OCI-LY1 (cell line): ENCODE results near the gene CALY.

Experiments
- H2AFZ ChIP-seq: fragments of 200-600 bp; sonication (generic), shearing (Covaris generic); 2 replicates; pipeline ENCODE4 v1.6.0; 2014; ENCODE audit warnings: antibody characterized with exemption, mild to moderate bottlenecking, low read length
- H3F3A ChIP-seq: fragments of 200-600 bp; sonication (generic), shearing (Covaris generic); 2 replicates; pipeline ENCODE4 v1.6.0; 2014; ENCODE audit warnings: mild to moderate bottlenecking, antibody characterized with exemption, low read length, moderate library complexity; ENCODE audit not compliant: insufficient read depth
- H3K27ac ChIP-seq: fragments of 200-600 bp; sonication (generic); 2 replicates; pipeline ENCODE4 v1.5.1; 2014; ENCODE audit warnings: low read length, mixed run types, mild to moderate bottlenecking, low read depth; ENCODE audit not compliant: poor library complexity, severe bottlenecking
- H3K27me3 ChIP-seq: fragments of 200-600 bp; sonication (generic); 2 replicates; pipeline ENCODE4 v1.6.0; 2014; ENCODE audit warnings: antibody characterized with exemption, mild to moderate bottlenecking, low read length, moderate library complexity; ENCODE audit not compliant: insufficient read depth
- H3K36me3 ChIP-seq: fragments of 200-600 bp; sonication (generic); 2 replicates; pipeline ENCODE4 v1.6.1; 2014; ENCODE audit warnings: mild to moderate bottlenecking, antibody characterized with exemption, low read length, moderate library complexity, mixed read lengths; ENCODE audit not compliant: insufficient read depth
- H3K4me1 ChIP-seq: fragments of 200-600 bp; sonication (generic); 2 replicates; pipeline ENCODE4 v1.5.1; 2014; ENCODE audit warnings: mild to moderate bottlenecking, low read length, moderate library complexity; ENCODE audit not compliant: insufficient read depth, severe bottlenecking
- H3K4me2 ChIP-seq: fragments of 200-600 bp; sonication (generic), shearing (Covaris generic); 2 replicates; pipeline ENCODE4 v1.6.1; 2014; ENCODE audit warnings: low read length
- H3K4me3 ChIP-seq: fragments of 200-600 bp; sonication (generic); 2 replicates; pipeline ENCODE4 v1.5.1; 2014; ENCODE audit warnings: low read length, low read depth, mild to moderate bottlenecking, mixed read lengths; ENCODE audit not compliant: poor library complexity, severe bottlenecking
- H3K79me2 ChIP-seq: fragments of 200-600 bp; shearing (Covaris generic); 2 replicates; pipeline ENCODE4 v1.6.1; 2016; ENCODE audit warnings: mixed run types, low read length, mixed read lengths; ENCODE audit not compliant: insufficient read depth
- H3K9ac ChIP-seq: fragments of 200-600 bp; sonication (generic), shearing (Covaris generic); 2 replicates; pipeline ENCODE4 v1.6.1; 2014; ENCODE audit warnings: mild to moderate bottlenecking, low read length, mixed read lengths
- H3K9me2 ChIP-seq: fragments of 200-600 bp; sonication (generic), shearing (Covaris generic); 2 replicates; pipeline ENCODE4 v1.6.1; 2014; ENCODE audit warnings: low read depth, mild to moderate bottlenecking, low read length, mixed read lengths
- H3K9me3 ChIP-seq: fragments of 200-600 bp; shearing (Covaris generic); 2 replicates; pipeline ENCODE4 v1.6.1; 2014; ENCODE audit warnings: low read length, mixed read lengths
- H4K20me1 ChIP-seq: fragments of 200-600 bp; sonication (generic), shearing (Covaris generic); 2 replicates; pipeline ENCODE4 v1.6.0; 2016; ENCODE audit warnings: mild to moderate bottlenecking, low read length; ENCODE audit not compliant: insufficient read depth
- CTCF ChIP-seq: fragments of 200-600 bp; sonication (generic), shearing (Covaris generic); IDR thresholded peaks from 2 replicates; pipeline ENCODE4 v1.5.1; 2017; ENCODE audit warnings: mild to moderate bottlenecking, antibody characterized with exemption, low read length, moderate library complexity, mixed read lengths
- EZH2 ChIP-seq: fragments of 200-600 bp; sonication (generic), shearing (Covaris generic); IDR thresholded peaks from 2 replicates; pipeline ENCODE4 v1.8.0; 2017; ENCODE audit warnings: borderline replicate concordance, mixed run types, mild to moderate bottlenecking, antibody characterized with exemption, low read length, moderate library complexity, mixed read lengths

CALY gene

GRCh38 chr10:133353202-133353959 lies 16.7 kb upstream of the CALY start:
- H3K79me2 ChIP-seq: no peaks in the 10 kb centered on the region
- no peak overlapping the region for H3K9ac ChIP-seq
- H3K27ac ChIP-seq: no peak overlapping the region
- H3K36me3 ChIP-seq: no peaks in the 10 kb centered on the region
- H3K27me3 ChIP-seq: peaks cover 4% of the 10 kb centered on the region; the same call in 1 of the 2 replicates
- no peaks in the 10 kb centered on the region for H3K9me3 ChIP-seq
- H3K9me2 ChIP-seq: no peaks in the 10 kb centered on the region
- no peak for TF ChIP-seq CTCF
- no peak for TF ChIP-seq EZH2
- H3K4me3 ChIP-seq: no peak overlapping the region
- peaks cover 7% of the 10 kb centered on the region for H3K4me1 ChIP-seq
- no peak overlapping the region for H2AFZ ChIP-seq
- H3F3A ChIP-seq: no peaks in the 10 kb centered on the region
- H3K4me2 ChIP-seq: no peak overlapping the region
- no peaks in the 10 kb centered on the region for H4K20me1 ChIP-seq

DNA sequence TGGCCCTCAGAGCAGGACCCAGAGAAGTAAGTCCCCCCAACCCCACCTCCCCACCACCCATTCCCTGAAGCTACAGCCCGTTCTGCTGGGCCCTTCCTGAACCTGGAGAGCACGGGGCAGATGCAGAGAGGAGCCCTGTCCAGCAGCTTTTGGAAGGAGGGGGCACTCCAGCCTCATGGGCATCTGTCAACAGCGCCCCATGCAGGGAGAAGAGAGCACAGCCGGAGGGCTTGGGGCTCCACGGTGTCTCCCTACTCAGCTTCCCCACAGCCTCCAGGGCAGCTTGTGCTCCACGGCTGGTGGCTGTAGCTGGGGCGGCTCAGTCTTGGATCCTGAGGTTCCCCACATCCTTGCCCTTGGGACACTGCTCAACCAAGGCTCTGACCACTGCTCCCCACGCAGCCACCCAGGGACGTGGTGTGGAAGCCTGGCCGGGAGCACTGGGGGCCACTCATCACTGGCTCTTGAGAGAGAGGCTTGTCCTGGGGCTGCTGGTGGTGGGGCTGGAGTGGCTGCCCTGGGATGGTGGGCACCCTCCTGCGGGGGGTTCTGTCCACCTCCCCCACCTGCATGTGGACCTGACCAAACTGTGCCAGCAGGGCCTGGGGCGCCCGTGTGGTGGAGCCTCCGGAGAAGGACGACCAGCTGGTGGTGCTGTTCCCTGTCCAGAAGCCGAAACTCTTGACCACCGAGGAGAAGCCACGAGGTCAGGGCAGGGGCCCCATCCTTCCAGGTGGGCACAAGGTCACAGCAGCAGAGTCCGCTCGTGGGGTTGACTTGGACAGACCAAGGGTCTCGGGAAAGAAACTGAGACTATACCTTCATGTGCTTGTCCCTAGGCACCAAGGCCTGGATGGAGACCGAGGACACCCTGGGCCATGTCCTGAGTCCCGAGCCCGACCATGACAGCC lies 15.0 kb upstream of the CALY start:
- TF ChIP-seq CTCF (no peak), EZH2 (no peak)
- H2AFZ ChIP-seq: no peak overlapping the region
- no peaks in the 10 kb centered on the region for H3K79me2 ChIP-seq
- no peaks in the 10 kb centered on the region for H3K9me2 ChIP-seq
- H3K9ac ChIP-seq: no peak overlapping the region
- H3K36me3 ChIP-seq: no peaks in the 10 kb centered on the region
- no peak overlapping the region for H3K4me3 ChIP-seq
- H4K20me1 ChIP-seq: no peaks in the 10 kb centered on the region
- no peaks in the 10 kb centered on the region for H3K4me1 ChIP-seq
- H3K9me3 ChIP-seq: no peaks in the 10 kb centered on the region
- no peaks in the 10 kb centered on the region for H3F3A ChIP-seq
- H3K27ac ChIP-seq: no peak overlapping the region
- H3K4me2 ChIP-seq: no peak overlapping the region
- H3K27me3 ChIP-seq: peaks cover 4% of the 10 kb centered on the region; the same call in 1 of the 2 replicates

DNA sequence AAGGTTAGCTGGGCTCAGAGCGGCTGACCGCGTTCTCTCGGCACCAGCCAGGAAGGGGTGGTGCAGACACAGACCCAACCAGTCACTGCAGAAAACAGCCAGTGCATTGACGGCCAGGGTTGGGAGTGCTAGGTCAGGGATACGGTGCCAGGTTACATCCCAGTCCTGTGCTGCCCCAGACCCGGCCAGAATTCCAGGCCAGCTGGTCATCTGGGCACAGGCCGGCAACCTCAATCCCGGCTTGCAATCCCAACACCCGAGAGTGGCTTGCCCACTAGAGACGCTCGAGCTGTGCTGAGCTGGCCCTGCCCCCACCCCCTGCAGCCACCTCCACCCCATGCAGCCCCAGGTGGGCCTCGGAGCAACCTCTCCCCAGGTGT lies 14.2 kb upstream of the CALY start:
- H2AFZ ChIP-seq: no peak overlapping the region
- H3K4me1 ChIP-seq: no peaks in the 10 kb centered on the region
- no peaks in the 10 kb centered on the region for H3K36me3 ChIP-seq
- no peak overlapping the region for H3K9ac ChIP-seq
- no peaks in the 10 kb centered on the region for H3K9me2 ChIP-seq
- no peaks in the 10 kb centered on the region for H3K79me2 ChIP-seq
- H3K9me3 ChIP-seq: no peaks in the 10 kb centered on the region
- TF ChIP-seq CTCF (no peak), EZH2 (no peak)
- H3K4me2 ChIP-seq: no peak overlapping the region
- H3K27me3 ChIP-seq: peaks cover 4% of the 10 kb centered on the region; the same call in 1 of the 2 replicates
- H3K4me3 ChIP-seq: no peak overlapping the region
- H4K20me1 ChIP-seq: no peaks in the 10 kb centered on the region
- H3F3A ChIP-seq: no peaks in the 10 kb centered on the region
- no peak overlapping the region for H3K27ac ChIP-seq
